UCSD-AML1 (cell line): ENCODE data around the gene LTA.
A peak's percentile ranks its signal among the peaks of the same experiment; 100 is the strongest.
"Not testable (repeated sequence)": the region's sequence is repeated elsewhere in the genome, so short reads cannot be mapped to it uniquely, and the experiment has no call there.

Experiments
- DNase-seq: peaks from one replicate; lab custom pipeline; 2025; ENCODE audit not compliant: unreplicated experiment; lab: John Stamatoyannopoulos, UW

The LTA gene

DNA sequence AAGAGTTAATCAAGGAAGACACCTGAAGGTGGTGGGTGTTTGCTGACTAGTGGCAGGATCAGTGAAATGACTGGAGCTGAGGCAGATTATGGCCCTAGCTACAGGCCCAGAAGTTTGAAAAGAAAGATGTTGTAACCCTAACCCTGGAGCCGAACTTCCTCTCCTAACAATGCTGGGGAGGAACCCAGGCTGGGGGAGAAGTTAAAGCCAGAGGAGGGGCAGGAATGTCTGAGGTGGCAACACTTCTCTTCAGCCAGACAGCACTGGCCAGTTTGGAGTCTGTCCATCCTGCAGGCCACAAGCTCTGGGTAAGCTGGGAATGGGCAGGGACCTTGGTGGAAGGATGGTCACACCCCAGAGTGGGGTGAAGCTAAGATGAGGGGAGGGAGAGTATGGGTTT, 13.9 kb downstream of the LTA start, which contains the start of gene LST1:
Gene LST1, plus strand, starts transcription at position 270 of the 400 bp plus-strand sequence. CDS start 1,023 bp downstream, outside the sequence.
- DNase-seq = peak; percentile 81

GRCh38 chr6:31586599-31587281, 14.7 kb downstream of the LTA start:
- peak; percentile 92 for DNase-seq

DNA sequence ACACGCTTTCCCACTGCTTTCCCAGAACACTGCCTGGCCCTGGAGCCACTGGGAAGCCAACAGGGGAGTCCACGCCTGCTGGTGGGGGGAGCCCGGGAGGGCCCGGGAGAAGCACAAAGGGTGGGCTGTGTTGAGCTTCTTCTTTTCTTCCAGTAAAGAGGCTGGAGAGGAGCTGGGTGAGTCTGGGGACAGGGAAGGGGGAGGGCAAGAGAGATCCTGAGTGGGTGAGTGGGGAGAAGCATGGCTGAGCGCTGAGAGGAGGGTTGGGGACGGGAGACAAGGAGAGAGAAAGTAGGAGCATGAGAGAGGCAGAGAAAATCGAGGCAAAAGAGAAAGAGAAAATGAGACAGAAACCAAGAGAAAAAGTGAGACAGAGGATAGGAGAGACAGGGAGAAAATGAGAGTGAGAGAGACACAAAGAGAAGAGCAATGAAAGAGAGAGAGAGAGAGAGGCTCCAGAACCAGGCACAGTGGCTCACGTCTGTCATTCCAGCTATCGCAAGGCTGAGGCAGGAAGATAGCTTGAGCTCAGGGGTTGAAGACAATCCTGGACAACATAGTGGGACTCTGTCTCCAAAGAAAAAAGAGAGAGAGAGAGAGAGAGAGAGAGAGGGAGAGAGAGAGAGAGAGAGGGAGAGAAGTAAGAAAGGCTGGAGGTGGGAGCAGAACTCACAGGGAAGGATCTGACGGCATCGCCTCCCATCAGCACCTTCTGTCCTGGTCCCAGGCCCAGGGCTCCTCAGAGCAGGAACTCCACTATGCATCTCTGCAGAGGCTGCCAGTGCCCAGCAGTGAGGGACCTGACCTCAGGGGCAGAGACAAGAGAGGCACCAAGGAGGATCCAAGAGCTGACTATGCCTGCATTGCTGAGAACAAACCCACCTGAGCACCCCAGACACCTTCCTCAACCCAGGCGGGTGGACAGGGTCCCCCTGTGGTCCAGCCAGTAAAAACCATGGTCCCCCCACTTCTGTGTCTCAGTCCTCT, 16.0 kb downstream of the LTA start:
- DNase-seq = no peak

DNA sequence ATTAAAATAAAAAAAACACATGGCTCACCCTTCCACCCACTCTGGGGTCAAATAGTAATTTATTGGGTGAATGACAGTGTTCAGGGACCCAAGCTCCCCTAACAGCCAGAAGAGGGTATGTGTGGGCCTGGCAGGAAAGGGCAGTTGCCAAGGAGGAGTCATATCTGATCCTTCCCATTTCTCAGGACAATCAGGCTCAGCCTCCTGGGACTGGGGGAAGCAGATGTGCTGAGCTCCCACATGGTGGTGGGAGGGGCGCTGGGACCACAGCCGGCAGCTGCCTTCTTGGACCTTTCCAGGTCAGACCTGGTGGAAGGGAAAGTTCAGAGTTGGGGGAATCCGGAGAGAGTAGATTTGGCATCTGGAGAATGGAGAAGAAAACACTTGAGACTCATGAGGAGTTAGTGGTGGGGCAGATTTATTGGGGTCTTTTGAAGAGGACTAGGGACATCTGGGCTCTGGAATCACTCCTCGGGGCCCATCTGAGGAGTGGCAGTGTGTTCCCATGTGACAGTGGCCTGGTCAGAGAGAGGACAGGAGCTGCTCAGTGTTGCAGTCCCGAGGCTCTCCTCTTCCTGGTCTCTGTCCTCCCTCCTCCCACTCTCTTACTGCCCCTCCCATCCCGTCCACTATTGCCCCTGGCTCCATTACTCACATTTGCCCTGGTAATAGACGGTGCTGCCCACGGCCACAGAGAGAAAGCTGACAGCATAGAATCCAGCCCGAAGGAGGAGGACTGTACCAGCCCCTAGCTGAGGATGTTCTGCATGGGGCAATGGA, 17.0 kb downstream of the LTA start:
- no peak for DNase-seq

- not testable (repeated sequence) for DNase-seq
These were observed 18.6 kb downstream of the LTA start for GRCh38 chr6:31590691-31591090.

- DNase-seq = no peak
These were observed 20.3 kb downstream of the LTA start for GRCh38 chr6:31592396-31592771.

DNA sequence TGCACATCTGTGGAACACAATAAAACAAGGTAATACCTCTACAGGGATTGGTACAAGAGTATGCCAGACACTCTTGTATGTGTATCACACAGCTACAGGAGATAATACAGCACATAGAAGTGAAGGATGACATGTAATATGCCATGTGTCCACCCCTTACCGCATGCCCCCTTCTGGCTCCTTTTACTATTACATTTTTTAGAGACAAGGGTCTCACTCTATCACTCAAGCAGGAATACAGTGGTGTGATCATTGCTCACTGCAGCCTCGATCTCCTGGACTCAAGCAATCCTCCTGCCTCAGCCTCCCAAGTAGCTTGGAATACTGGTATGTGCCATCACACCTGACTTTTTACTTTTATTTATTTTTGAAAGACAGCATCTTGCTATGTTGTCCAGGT, 24.9 kb downstream of the LTA start:
- no peak for DNase-seq

GRCh38 chr6:31607317-31607716, 35.2 kb downstream of the LTA start:
- DNase-seq = no peak

DNA sequence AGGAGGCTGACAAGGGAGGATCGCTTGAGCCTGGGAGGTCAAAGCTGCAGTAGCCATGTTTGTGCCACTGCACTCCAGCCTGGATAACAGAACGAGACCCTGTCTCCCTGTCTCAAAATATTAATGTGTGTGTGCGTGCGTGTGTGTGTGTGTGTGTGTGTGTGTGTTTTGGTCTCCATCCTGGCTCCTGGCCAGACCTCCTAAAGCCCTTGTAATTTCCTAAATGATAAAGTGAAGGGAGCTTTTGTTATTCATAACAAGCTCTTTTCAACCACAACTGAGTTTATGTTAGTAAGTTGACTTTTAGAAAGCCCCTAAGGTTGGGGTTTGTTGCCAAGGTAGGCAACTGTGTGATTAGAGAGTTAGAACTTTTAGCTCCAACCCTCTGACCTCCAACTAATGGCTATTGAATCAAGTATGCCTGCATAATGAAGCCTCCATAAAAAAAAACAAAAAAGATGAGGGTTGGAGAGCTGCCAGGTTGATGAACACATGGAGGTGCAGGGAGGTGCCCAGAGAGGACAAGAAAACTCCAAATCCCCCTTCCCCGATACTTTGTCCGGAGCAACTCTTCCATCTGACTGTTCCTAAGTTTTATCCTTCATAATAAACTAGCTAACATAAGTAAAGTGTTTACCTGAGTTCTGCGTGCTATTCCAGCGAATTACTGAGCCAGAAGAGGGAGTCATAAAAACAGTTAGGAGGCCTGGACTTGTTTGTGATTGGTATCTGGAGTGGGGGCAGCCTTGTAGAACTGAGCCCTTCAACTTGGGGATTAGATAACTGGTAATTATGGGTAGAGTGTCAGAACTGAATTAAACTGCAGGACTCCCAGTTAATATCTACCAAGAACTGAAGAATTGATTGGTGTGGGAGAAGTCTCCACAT, 37.7 kb downstream of the LTA start:
- DNase-seq = no peak

GRCh38 chr6:31610968-31611367, 38.9 kb downstream of the LTA start:
- no peak for DNase-seq

GRCh38 chr6:31614075-31614619, 42.1 kb downstream of the LTA start:
- peak; percentile 47 for DNase-seq

GRCh38 chr6:31614684-31615578, 42.8 kb downstream of the LTA start, which contains the start of gene AIF1:
AIF1 (plus strand) TSS chr6:31615234; CDS start chr6:31615330, 96 bp downstream.
- peak; percentile 68 for DNase-seq

DNA sequence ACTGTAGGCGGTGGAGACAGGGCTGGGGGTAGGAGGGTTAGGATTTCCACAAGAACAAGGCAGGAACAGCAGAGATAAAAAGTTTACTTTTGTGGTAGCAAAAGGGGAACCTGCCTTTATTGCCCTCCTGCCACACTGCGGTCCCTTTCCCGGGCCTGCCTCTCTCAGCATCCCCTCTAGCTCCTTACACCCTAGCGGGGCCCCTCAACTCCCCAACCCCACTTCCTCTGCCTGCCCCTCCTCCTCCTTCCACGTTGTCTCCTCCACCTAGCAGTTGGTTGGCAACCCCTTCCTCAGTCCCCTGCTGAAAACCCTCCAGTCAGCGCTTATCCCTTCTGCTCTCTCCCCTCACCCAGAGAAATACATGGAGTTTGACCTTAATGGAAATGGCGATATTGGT, 43.7 kb downstream of the LTA start:
- DNase-seq = peak; percentile 79

DNA sequence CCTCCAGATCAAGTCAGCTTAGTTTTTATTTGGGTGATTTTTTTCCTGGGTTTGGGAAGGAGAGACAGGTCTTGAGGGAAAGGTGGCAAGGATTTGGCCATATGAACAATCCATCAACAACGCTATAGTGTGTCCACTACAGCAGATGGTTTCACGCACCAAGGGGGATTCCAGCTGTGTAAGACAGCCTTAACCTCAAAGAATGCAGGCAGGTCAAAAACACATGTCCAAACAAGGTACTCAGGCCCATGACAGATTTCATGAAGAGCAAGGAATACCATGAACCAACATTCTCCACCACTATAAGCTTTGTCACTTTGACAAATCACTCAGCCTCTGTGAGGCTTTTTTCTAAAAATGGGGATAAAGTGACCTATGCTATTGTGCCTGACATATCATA, 44.9 kb downstream of the LTA start:
- no peak for DNase-seq

DNA sequence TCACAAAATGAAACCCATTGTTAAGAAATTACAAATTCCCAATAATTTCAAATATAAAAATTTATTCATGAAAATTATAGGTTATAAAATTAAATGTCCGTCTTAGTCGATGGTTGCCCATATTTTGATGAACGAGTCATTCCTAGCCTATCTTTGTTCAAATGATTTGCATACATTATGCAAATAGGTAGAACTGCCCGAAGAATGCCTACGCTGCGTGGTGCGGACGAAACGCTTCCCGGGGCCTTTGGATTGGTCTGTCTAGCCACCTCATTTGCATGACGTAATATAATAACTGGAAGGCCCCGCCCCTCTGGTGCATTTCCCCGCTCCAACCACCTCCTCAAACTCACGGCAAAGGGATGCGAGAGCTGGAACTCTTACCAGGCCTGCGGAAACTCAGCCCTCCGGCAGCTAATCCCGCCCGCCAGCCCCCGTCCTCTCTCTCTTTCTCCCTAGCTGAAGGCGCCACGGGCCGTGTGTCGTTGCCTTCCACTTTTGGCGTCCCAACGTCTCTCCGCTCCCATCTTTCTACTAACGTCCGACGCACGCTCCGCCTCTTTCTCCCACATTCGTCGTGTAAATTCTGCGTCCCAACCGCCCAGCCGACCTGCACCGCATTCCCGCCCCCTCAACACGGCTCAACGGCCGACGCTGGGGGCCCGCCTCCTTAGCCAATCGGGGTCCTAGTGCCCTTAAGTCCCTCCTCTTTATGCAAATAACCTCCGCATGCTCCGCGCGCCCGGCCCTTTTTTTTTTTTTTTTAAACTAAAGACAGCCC, 47.9 kb downstream of the LTA start:
- peak; percentile 99 for DNase-seq

GRCh38 chr6:31620586-31621319, 48.7 kb downstream of the LTA start, which contains the start of gene PRRC2A:
PRRC2A (plus strand) TSS chr6:31620715; CDS start chr6:31622790, 2,075 bp downstream.
- peak; percentile 89 for DNase-seq

- no peak for DNase-seq
These were observed 49.3 kb downstream of the LTA start for GRCh38 chr6:31621320-31621939.
